PFSK-1 (cell line): ENCODE measurements around the gene GASK1B.

Experiments
- FOXP2 ChIP-seq: optimal IDR thresholded peaks from 2 replicates; pipeline ENCODE3; 2011; ENCODE audit warnings: borderline replicate concordance, control low read depth, inconsistent platforms; ENCODE audit not compliant: insufficient read depth; ENCODE audit errors: extremely low read length, extremely low read depth
- POLR2AphosphoS5 ChIP-seq: IDR thresholded peaks from 2 replicates; pipeline ENCODE4 v1.6.1; 2012; ENCODE audit warnings: low read depth, mild to moderate bottlenecking, control low read depth, low read length, moderate library complexity
- SIN3A ChIP-seq: IDR thresholded peaks from 2 replicates; pipeline ENCODE4 v1.6.1; 2012; ENCODE audit warnings: mild to moderate bottlenecking, low read length, moderate library complexity, borderline replicate concordance; ENCODE audit not compliant: insufficient read depth
- TAF1 ChIP-seq: IDR thresholded peaks from 2 replicates; pipeline ENCODE4 v1.6.1; 2012; ENCODE audit warnings: low read length, control low read depth, borderline replicate concordance; ENCODE audit not compliant: insufficient read depth
- TF ChIP-seq, protein P1 (sequence below), 2 experiments: IDR thresholded peaks; 2 replicates each; pipeline versions ENCODE4 v1.6.1 to v1.8.0; 2011 to 2012; ENCODE audit warnings: low read depth in 2 of 2, low read length in 2 of 2, control low read depth in 1 of 2, inconsistent platforms in 1 of 2, mild to moderate bottlenecking in 1 of 2, moderate library complexity in 1 of 2; ENCODE audit not compliant: insufficient read depth in 1 of 2

The GASK1B gene

DNA sequence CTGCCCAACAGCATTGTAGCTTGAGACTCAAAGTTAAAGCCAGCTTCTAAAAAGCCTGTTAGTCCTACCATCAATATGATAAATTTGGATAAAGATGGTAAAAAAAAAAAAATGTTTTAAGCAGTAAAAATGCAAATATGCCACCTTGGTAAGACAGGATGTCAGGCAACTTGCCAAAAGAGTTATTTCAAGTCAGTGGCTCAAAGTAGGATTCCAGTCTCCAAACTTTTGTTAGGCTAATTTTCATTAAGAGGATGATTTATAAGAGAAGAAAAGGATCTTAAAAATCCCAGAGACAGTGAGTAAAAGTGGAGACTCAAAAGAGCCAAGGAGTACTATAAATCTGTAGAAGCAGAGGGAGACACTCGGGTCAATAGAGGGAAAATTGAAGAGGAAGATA lies 47.5 kb downstream of the GASK1B start:
- TF ChIP-seq FOXP2, result no peak
- TF ChIP-seq, protein P1, sequence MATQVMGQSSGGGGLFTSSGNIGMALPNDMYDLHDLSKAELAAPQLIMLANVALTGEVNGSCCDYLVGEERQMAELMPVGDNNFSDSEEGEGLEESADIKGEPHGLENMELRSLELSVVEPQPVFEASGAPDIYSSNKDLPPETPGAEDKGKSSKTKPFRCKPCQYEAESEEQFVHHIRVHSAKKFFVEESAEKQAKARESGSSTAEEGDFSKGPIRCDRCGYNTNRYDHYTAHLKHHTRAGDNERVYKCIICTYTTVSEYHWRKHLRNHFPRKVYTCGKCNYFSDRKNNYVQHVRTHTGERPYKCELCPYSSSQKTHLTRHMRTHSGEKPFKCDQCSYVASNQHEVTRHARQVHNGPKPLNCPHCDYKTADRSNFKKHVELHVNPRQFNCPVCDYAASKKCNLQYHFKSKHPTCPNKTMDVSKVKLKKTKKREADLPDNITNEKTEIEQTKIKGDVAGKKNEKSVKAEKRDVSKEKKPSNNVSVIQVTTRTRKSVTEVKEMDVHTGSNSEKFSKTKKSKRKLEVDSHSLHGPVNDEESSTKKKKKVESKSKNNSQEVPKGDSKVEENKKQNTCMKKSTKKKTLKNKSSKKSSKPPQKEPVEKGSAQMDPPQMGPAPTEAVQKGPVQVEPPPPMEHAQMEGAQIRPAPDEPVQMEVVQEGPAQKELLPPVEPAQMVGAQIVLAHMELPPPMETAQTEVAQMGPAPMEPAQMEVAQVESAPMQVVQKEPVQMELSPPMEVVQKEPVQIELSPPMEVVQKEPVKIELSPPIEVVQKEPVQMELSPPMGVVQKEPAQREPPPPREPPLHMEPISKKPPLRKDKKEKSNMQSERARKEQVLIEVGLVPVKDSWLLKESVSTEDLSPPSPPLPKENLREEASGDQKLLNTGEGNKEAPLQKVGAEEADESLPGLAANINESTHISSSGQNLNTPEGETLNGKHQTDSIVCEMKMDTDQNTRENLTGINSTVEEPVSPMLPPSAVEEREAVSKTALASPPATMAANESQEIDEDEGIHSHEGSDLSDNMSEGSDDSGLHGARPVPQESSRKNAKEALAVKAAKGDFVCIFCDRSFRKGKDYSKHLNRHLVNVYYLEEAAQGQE (IDR thresholded peaks at IDR 0.05; ENCODE audit: insufficient read depth in 1 of 2, low read depth in 2 of 2, low read length in 2 of 2), result no peak
- no peak for TF ChIP-seq SIN3A
- no peak for TF ChIP-seq TAF1
- no peak for TF ChIP-seq POLR2AphosphoS5
